ENCODE data around the gene RSPH1.

- TF ChIP-seq CTCF (IDR thresholded peaks at IDR 0.05) (no peak), POLR2A (IDR thresholded peaks at IDR 0.05) (no peak)
Observed at GRCh38 chr21:42542596-42542995, 46.6 kb upstream of the RSPH1 start.
